Sigmoid colon (tissue), 4 donors: ENCODE measurements around the gene SLC13A1.

Experiments
- EP300 ChIP-seq, 4 donors: sonication (generic); formaldehyde crosslinking; IDR thresholded peaks; one replicate each; pipeline ENCODE4 v1.6.1; 2017; ENCODE audit warnings: antibody characterized with exemption in 4 of 4
- POLR2A ChIP-seq, 2 donors: fragments of 450-650 bp; IDR thresholded peaks; one replicate each; pipeline ENCODE4 v1.6.1; 2016; ENCODE audit warnings: antibody characterized with exemption in 2 of 2, mild to moderate bottlenecking in 2 of 2, moderate library complexity in 2 of 2
- POLR2AphosphoS5 ChIP-seq, 4 donors: sonication (generic); formaldehyde crosslinking; IDR thresholded peaks; one replicate each; pipeline ENCODE4 v1.6.1; 2017; ENCODE audit warnings: antibody characterized with exemption in 4 of 4
- TF ChIP-seq, protein P1 (sequence below), 4 experiments: fragments of 450-650 bp in 3 of 4; fragments of 200-600 bp in 1 of 4; IDR thresholded peaks; one replicate each; pipeline ENCODE4 v1.5.1; 2016 to 2019; ENCODE audit warnings: antibody characterized with exemption in 4 of 4, mild to moderate bottlenecking in 3 of 4, moderate library complexity in 2 of 4

DNA sequence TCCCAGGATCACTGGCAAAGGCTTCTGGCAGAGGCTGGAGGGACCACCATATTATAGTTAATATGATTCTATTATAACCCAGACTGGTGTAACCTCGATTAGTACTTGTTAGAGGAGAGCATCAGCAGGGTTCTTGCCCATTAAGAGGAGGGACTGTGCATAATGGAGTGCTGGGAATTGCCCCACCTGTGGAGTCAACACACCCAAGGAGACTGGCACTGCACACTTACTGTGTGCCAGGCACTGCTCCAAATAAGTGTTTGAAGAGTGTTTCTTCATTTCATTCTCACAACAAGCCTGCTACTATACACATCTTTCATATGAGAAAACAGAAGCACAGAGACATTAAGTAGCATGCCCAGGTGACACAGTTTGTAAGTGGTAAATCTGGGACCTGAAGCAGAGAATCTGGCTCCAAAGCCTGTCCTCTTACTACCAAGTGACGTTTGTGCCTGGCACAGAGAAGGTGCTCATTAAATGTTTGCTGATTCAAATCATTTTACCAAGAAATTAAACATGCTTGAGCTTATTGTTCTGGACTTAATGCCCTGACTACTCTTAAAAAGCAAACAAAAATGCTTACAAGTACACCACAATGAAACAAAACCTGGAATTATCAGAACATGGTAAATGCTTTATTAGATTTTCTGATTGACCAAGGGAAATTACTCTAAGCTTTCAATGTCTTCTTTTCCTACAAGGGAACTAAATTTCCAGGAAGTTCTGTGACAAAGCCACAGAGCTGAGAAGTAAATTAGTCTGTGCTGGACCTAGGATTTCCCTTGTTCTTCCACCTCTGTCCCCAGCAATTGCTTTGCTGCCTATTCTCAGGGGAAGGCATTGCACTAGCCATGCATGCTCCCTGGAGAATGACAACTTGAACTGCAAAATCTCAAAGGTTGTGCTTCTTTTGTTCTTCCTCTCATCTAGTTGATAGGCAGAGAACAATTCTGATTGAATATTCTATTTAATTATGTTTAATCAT, 809 bp downstream of the SLC13A1 start:
- TF ChIP-seq, protein P1, sequence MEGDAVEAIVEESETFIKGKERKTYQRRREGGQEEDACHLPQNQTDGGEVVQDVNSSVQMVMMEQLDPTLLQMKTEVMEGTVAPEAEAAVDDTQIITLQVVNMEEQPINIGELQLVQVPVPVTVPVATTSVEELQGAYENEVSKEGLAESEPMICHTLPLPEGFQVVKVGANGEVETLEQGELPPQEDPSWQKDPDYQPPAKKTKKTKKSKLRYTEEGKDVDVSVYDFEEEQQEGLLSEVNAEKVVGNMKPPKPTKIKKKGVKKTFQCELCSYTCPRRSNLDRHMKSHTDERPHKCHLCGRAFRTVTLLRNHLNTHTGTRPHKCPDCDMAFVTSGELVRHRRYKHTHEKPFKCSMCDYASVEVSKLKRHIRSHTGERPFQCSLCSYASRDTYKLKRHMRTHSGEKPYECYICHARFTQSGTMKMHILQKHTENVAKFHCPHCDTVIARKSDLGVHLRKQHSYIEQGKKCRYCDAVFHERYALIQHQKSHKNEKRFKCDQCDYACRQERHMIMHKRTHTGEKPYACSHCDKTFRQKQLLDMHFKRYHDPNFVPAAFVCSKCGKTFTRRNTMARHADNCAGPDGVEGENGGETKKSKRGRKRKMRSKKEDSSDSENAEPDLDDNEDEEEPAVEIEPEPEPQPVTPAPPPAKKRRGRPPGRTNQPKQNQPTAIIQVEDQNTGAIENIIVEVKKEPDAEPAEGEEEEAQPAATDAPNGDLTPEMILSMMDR (IDR thresholded peaks at IDR 0.05), result no peak
- TF ChIP-seq POLR2A (IDR thresholded peaks at IDR 0.05) (no peak), POLR2AphosphoS5 (IDR thresholded peaks at IDR 0.05) (no peak), EP300 (IDR thresholded peaks at IDR 0.05) (no peak)
